Head of caudate nucleus (tissue), 42 donors: Measurements from ENCODE around the gene COMMD1.
"Not testable (repeated sequence)": the region's sequence is repeated elsewhere in the genome, so short reads cannot be mapped to it uniquely, and the experiment has no call there.

Experiments used
- DNase-seq, 42 donors: peaks; one replicate each; pipeline versions ENCODE4 v3.0.0 to v3.0.0-alpha.2; 2020 to 2021; ENCODE audit warnings: mixed read lengths in 7 of 42
- intact Hi-C: fragments of 100-400 bp; cut with DNase I; formaldehyde crosslinking; loops from one replicate; pipeline ENCODE4 v1.15.0; 2022

Gene COMMD1

GRCh38 chr2:61905372-61906185 lies at the start of gene COMMD1:
Gene COMMD1, plus strand, starts transcription at chr2:61905674. Its CDS starts 5 bp downstream, at chr2:61905679.
- intact Hi-C loops, result no loop called here
- peak; percentile 78 to 96 (median 91) for DNase-seq

DNA sequence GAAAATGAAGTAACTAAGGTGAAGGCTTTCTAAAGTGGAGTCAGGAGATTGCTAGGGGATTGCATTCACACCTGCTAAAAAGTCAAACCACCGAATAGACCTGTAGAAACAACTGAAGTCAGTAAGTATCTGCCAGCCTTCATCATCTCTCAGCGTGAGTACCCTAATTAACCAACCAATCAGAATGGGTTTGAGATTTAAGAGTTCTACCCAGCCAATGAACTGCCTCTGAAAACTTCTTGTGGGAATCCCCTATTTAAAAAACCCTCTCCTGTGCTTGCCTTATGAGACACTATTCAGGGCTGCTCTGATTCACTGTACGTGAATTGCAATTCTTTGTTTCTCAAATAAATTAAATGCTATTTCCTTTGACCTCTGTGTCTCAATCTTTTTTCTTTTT lies 48.2 kb upstream of the COMMD1 start:
- peak in 1 of 42 donors; percentile 3 for DNase-seq
- intact Hi-C loops, result no loop called here

DNA sequence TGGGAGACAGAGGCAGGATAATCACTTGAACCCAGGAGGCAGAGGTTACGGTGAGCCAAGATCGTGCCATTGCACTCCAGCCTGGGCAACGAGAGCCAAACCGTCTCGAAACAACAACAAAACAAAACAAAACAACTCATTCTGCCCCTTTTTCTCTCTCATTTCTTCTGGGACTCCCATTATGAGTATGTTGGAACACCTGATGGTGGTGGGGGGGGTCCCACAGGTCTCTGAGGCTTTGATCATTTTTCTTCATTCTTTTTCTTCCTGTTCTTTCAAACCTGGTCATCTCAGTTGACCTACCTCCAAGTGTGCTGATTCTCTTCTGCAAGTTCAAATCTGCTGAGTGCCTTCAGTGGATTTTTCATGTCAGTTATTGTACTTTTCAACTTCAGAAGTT lies 43.4 kb upstream of the COMMD1 start:
- intact Hi-C loops, result no loop called here
- DNase-seq, result peak in 1 of 42 donors; percentile 7

- intact Hi-C loops, DNase-seq: not testable (repeated sequence)
These were observed 38.9 kb upstream of the COMMD1 start for GRCh38 chr2:61866482-61867089.

DNA sequence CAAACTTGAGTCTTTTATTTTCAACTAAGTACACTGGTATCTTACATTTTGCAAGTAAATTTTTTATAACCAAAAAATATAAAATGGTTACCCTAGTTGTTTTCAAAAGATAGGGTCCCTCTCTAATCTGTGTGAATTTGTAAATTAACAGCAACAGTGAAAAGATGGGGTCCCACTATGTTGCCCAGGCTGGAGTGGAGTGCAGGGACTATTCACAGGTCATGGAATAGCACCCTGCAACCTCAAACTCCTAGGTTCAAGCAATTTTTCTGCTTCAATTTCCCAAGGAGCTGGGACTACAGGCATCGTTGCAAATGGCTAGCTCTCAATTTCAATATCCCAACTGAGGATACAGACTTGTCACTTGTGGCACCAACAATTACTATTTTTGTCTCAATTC lies 29.1 kb upstream of the COMMD1 start:
- intact Hi-C loops, result no loop called here
- no peak for DNase-seq

DNA sequence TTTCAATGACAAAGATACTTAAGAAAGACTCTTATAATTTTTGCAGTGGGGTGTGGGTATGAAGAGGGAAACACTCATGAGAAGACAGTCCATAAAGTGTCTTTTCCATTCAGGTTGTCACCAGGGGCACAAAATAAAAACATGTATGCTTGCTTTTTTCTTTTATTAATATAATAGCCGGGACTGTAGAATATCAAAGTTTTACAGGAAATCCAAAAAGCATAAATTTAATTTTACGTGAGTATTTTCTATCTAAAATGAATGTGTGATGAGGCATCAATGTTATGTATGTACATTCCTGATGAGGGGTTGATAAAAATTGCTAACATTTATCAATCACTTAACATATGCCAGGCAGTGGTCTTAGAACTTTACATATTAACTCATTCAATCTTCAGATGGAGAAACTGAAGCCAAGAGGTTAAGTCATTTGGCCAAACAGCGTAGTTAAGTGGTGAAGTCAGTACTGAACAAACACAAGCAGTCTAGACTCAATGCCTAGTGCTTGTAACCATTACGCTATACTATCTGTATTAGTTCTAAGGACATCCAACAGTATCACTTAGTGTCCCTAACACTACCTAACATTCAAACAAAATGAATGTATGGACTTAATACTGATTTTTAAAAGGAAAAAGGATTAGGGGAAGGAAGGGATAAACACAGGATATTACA lies 27.8 kb upstream of the COMMD1 start:
- intact Hi-C loops, result no loop called here

GRCh38 chr2:61878761-61879160 lies 26.7 kb upstream of the COMMD1 start:
- no peak for DNase-seq
- intact Hi-C loops, result no loop called here

More for the DNA sequence above, 27.8 kb upstream of the COMMD1 start:
- no peak for DNase-seq

DNA sequence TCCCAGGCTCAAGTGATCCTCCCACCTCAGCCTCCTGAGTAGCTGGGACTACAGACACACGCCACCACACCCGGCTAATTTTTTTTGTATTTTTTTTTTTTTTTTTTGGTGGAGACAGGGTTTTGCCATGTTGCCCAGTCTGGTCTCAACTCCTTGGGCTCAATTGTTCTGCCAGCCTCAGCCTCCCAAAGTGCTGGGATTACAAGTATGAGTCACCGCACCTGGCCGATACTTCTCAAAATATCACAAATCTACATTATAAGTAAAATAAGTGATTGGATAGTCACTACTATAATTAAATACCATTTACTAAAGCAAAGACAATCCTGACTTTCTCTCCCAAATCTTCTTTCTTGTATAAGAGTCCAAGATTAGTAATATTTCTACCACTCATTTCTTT lies 26.1 kb upstream of the COMMD1 start:
- DNase-seq, intact Hi-C loops: not testable (repeated sequence)

DNA sequence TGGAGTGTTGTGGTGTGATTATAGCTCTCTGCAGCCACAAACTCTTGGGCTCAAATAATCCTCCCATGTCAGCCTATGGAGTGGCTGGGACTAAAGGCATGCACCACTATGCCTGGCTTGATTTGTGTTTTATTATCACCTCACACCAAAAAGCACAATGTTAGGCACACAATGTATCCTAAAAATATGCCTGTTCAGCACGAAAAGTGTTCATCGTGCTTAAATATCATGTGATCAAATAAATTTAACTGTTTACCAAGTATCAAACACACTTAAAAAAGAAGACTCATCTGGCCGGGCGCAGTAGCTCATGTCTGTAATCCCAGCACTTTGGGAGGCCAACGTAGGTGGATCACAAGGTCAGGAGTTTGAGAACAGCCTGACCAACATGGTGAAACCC lies 22.6 kb upstream of the COMMD1 start:
- DNase-seq, result no peak
- intact Hi-C loops, result loop anchor here (10.0 kb wide), 1 partner anchor 348 kb away; the partner anchor contains the start of gene XPO1

DNA sequence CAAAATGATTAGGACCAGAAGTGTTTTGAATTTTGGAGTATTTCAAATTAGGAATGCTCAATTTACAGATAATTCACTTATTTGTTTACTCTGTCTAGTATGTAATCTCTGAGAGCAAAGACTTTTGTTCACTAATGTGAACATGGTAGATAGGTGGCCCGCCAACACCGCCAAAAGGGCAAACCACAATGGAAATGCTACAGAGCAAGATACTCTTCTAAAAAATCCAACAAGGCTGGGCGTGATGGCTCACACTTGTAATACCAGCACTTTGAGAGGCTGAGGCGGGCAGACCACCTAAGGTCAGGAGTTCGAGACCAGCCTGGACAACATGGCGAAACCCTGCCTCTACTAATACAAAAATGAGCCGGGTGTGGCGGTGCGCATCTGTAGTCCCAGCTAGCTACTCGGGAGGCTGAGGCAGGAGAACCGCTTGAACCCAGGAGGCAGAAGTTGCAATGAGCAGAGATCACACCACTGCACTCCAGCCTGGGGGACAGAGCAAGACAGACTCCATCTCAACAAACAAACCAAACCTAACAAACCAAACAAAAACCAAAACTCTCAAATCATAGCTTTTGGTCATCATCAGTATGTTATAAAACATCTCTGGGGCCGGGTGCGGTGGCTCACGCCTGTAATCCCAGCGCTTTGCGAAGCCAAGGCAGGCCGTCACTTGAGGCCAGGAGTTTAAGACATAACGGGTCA lies 19.4 kb upstream of the COMMD1 start:
- no peak for DNase-seq
- intact Hi-C loops, result loop anchor here (2.0 to 10.0 kb wide), 2 partner anchors 31 to 351 kb away; partner anchors contain the start of genes FAM161A and XPO1

DNA sequence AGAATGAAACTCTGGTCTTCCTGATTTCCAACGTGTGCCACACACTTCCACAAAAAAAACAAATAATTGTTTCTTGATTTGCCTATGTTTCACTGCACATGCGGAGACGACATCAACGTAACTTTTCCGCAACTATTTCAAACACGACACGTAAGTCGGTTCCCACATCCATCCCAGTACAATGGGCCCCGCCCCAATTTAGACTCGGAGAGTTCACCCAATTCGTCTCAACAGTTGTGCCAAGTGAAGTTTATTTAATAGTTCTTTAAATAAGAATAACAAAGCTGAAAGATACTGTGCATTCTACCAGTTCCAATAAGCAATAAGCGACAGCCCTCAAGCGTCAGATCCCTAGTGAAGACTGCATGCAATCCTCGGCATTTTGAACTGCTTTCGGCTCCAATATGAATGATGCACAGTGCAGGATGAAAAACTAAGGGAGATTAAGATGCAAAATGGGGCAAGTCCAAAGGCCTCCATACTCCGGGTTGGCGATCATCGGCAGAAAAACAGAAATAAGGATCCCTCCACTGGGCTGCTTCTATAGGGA lies 17.7 kb upstream of the COMMD1 start:
- intact Hi-C loops, result loop anchor here (2.0 to 10.0 kb wide), 2 partner anchors 33 to 353 kb away; partner anchors contain the start of genes FAM161A and XPO1
- peak in 21 of 42 donors; percentile 9 to 48 (median 27) for DNase-seq

- DNase-seq, result peak; percentile 73 to 97 (median 91)
- intact Hi-C loops, result loop anchor here (10.0 kb wide), 1 partner anchor 354 kb away; the partner anchor contains the start of gene XPO1
These were observed 17.0 kb upstream of the COMMD1 start, which contains the start of gene CCT4 for GRCh38 chr2:61888267-61889055. Gene CCT4, minus strand, starts transcription at chr2:61888656. Its CDS starts 149 bp downstream, at chr2:61888507.

DNA sequence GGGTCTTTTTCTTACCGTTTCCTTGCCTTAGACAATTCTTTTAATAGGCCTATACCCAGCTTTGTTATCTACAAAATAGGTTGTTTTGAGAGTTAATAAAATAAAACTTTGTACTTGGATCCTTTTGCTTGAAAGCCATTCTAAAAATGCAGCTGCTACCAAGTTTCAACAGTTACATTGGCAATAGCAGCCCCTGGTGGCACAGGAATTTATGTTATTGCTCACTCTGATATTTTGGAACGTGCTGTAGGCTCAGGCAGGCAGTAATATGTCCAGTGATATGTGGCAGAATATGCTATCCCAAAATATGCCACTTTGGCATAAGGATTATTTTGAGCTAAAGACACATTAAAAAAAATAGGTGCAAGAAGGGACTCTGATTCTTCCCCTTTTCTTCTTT lies 6.7 kb upstream of the COMMD1 start:
- DNase-seq, result peak in 14 of 42 donors; percentile 12 to 53 (median 32)
- intact Hi-C loops, result no loop called here

GRCh38 chr2:61900281-61900680 lies 5.2 kb upstream of the COMMD1 start:
- intact Hi-C loops, result no loop called here
- DNase-seq, result no peak

DNA sequence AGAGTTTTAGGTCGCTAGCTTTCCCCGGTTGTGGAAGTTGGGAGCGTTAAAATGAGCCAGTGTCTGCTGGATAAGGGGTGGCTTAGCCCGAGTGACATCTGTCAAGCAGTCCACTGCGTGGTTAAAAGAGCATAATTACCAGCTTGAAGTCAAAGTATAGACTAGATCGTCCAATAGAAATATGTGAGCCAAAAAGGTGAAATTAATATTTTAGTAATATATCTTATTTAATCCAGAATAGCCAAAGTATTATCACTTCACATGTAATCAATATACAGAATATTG lies 654 bp downstream of the COMMD1 start:
- intact Hi-C loops, result no loop called here

GRCh38 chr2:61909116-61909515 lies 3.6 kb downstream of the COMMD1 start:
- intact Hi-C loops, result no loop called here
- no peak for DNase-seq

More for the DNA sequence above, 654 bp downstream of the COMMD1 start:
- peak in 1 of 42 donors; percentile 11 for DNase-seq

GRCh38 chr2:61910603-61911002 lies 5.1 kb downstream of the COMMD1 start:
- intact Hi-C loops, result no loop called here

DNA sequence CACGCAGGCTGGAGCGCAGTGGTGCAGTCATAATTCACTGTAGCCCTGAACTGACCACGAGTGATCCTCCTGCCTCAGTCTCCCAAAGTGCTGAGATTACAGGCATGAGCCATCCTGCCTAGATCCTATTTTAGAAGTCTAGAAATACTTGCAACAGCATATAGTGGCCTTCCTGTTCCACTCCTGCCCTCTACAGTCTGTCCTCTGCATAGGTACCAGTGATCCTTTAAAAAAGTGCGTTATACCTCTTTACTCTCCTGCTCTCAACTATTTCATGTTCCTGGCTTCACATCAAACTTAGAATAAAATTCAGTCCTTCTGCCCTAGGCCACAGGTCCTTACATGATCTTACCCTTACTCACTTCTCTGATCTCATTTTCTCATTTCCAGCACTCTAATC lies 6.0 kb downstream of the COMMD1 start:
- intact Hi-C loops, result no loop called here
- DNase-seq, result no peak

More at GRCh38 chr2:61910603-61911002, 5.1 kb downstream of the COMMD1 start:
- DNase-seq, result no peak
